GM18526 (cell line): ENCODE results near the gene HEXD.

Source experiments
- POLR2A ChIP-seq: IDR thresholded peaks from 3 replicates; pipeline ENCODE4 v1.6.1; 2011; ENCODE audit not compliant: insufficient read length; ENCODE audit errors: extremely low read depth

Gene HEXD

DNA sequence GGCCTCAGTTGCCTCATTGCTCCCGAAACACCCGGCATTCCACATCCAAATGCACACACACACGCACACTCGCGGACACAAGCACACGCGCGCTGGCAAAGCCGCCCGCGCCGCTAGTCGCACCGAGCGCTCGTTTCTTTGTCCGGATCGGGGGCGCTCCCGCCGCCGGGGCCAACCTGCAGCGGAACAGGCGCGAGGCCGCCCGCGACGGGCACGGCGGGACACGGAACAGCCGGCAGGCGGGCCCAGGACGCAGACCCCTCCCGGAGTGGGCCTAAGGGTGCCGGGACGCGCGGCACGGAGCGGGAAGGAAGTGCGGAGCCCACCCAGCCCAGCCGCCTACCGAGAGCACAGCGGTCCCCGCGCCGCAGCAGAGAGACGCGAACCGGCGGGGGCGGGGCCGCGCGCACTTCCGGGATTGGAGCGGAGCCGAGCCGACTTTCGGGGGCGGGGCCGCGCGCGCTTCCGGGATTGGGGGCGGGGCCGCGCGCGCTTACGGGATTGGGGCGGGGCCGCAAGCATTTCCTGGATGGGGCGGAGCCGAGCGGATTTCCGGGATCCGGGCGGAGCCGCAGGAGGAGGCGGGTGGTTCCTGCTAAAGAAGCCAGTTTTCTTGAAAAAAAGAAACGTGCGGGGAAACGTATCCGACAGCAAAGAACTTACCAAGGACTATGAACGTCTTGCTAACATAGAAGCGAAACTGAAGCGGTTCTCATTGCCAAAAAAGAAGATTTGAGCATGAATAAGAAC is 32.4 kb downstream of the HEXD start, which contains the start of gene CYBC1:
Gene CYBC1 (minus strand): TSS at position 396 of the 750 bp plus-strand sequence. CDS start 1,498 bp downstream, outside the sequence.
- TF ChIP-seq POLR2A = peak; percentile 94

DNA sequence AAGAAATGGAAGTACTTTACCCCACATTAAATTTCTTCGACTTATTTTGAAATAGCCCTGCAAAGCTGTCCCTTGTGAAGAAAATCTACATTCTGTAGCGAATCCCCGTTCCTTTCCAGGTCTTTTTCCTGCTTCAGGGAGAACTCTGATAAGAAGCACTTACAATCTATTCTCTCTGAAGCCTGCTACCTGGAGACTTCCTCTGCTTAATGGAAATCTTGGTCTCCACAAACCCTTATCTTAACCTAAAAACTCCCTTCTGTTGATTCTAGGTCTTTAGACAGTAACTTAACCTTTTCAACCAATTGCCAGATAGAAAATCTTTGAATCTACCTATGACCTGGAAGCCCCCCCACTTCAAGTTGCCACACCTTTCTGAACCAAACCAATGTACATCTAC is 34.0 kb downstream of the HEXD start:
- no peak for TF ChIP-seq POLR2A

DNA sequence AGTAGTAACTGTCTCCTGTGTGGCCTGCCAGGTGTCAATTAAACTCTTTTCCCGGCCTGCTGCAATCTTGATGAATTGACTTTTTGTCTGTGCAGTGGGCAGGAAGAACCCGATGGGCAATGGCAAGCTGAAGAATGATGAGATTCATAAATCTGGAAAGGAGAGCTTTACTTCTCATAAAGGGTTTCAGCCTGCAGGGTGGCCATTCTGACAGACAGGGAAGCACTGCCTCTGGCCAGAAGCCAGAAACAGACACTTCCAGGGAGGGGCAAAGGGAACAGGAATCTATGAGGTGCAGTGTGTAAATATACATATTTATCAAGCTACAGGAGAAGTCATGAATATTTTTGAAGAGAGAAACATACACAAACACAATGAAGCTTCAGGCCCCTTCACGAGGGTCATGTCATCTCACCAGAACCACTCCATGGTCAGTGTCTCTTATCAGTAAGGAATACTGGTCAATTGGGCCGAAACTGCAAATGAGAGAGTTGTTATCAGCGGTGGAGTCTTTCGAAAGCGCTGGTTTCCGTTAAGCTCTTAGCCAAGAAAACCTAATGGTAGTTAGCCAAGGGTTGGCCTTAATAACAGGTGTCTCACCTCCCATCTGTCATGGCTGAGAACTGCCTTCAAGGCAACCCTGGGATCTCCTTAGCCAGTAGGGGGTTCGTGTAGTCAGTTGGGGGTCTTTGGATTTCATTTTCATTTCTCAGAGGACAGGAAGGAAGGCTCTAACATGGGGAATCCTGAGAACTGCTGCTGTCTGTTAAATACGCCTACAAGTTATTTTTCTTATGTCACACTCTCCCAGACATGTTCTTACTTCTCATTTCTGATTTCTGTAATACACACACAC is 39.2 kb downstream of the HEXD start:
- TF ChIP-seq POLR2A = no peak

DNA sequence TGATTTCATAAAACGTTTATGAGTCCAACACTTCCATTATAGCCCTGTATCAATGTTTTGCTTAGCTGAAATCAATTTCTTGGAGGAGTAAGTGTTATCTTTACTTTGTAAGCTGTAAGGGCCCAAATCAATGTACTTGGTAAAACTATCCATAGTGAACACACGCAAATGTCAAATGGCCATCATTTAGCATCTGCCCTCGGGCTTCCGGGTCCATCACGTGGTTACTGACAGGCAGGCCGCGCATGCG is 39.7 kb downstream of the HEXD start:
- no peak for TF ChIP-seq POLR2A

DNA sequence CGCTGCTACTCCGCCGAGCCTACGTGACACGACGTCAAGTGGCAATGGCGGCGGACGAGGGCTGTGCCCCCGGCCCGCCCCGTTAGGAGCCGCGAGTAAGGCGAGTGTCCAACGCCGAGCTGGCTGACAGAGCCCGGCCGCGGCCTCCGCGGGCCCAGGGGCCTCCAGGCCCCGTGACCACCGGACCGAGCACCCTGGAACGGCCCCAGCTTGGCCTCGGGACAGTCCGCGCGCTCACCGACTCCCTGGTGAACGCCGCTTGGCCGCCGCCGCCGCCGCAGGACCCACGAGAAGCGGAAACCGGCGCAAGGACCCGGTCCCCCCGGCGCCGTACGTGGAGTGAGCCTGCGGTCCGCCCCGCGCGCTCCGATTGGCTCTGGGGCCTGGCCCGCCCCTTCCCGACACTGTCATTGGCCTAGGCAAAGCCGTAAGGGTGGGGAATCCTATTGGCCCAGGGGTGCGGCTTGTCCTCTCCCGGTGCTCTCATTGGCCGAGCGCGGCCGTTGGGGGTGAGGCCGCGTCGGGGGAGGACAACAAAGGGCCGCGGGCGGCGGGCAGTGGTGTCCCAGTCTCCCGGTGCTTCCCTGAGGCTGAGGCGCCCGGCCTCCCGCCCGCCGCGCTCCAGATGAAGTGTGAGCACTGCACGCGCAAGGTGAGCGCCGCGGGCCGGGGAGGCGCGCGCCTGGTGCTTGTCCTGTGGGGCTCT is 40.2 kb downstream of the HEXD start, which contains the start of gene NARF:
Gene NARF (plus strand): TSS at position 563 of the 706 bp plus-strand sequence. CDS start 63 bp downstream, at position 626.
- peak; percentile 77 for TF ChIP-seq POLR2A

DNA sequence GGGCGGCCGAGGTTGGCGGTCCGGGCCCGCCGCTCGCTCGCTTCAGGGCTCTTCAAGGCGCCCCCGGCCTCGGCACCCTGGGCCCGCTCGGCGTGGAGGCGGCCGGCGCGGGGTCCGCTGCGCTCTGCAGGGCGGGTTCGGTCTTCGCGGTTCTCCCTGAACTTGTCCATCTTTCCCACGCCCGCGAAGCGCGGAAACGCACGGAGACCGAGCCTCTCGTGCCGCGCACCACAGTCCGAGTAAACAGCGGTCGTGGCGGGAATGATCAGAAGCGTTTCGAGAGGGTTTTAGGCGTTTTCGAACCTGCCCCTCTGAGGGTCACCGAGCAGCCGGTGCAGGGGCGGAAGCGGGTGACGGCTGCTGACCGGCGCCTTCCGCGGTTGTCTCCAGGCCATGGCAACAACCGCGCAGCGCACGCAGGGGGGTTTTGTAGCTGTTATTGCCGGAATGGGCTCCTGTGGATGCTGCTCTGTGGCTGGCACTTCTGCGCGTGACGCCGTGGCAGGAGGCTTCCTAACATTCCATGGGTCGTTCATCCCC is 40.8 kb downstream of the HEXD start:
- TF ChIP-seq POLR2A = no peak

DNA sequence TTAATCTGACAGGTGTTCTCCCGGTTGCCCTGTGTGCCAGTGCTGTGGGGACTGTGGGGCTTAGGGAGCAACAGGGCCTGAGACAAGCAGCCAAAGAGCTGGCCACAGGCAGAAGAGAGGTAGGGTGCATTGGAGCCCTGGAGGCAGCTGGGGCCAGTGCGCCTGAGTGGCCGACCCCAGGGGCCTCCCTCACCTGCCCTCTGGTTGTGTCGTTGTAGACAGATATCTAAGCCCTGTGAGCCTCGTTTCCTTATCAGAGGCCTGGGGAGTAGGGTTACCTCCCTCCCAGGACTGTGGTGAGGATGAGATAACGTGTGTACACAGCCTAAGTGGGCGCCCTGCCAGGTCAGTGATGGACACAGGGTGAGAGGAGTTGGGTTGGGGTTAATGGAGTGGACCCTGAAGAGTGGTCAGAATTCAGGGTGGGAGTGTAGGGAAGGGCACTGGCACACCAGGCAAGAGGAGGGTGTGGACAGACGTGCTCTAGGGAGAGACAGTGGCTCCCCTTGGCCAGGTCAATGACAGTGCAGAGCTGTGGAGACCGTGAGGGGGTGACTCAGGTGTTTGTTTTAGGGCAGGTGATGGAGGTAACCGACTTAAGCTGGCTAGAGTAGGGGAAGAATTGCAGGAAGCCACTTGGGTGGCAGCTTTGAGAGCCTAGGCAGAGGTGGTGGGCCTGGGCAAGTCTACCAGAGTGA is 43.8 kb downstream of the HEXD start:
- no peak for TF ChIP-seq POLR2A

DNA sequence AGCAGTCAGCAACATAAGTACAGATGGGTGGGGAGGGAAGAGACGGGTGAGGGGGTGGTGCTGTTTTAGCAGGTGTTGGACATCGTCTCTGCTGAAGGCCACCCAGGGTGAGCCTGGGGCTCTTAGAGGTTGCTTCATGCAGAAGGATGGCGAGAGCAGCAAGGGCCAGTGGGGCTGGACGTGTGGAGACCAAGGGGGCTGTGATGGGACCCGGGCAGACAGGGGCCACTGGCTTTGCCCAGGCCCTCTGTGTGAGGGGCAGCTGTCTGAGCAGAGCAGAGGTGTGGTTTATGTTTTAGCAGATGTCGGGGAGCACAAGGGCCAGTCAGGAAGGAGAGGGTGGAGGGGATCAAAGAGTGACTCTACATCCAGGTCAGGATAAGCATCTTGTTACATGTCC is 45.2 kb downstream of the HEXD start:
- no peak for TF ChIP-seq POLR2A

DNA sequence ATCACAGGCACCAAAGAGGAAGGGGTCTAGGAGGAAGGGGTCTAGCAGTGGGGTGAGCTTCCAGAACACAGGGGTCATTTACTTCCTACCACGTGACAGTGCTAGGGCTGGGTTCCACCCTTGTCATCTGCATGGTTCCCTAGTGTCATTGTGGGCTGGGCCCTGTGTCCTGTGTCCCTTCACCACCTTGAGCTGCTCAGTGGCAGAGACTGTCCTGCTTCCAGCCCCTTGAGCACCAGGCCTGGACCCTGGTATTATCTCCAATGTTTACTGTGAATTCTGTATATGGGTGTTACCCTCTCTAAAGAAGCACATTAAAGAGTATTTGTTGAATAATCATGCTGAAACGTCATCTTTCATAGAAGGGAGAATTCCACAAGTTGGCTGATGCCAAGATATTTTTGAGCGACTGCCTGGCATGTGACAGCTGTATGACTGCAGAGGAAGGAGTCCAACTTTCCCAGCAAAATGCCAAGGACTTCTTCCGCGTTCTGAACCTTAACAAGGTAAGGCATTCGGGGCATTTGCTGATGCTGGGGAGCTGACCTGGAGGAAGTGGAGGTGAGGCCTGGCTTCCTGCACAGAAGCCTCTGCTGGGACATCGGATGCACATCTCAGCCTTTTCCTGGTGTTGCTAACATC is 45.9 kb downstream of the HEXD start:
- no peak for TF ChIP-seq POLR2A

DNA sequence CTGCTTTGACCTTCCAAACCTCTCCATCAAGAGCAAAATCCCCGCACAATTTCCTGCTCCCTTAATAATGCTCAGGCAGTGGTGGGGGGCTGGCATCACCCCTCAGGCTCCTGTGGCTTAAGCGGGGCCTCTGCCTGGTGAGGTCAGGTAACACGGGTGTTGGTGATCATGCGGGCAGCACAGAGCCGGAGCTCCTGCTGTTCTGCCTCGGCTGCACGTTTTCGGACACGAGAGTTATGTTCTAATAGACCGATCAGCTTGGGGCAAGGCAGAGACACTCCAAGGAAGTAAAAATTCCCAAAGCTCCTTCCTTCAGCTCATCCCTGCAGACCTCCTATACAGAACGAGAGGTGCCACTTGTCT is 46.4 kb downstream of the HEXD start:
- no peak for TF ChIP-seq POLR2A

DNA sequence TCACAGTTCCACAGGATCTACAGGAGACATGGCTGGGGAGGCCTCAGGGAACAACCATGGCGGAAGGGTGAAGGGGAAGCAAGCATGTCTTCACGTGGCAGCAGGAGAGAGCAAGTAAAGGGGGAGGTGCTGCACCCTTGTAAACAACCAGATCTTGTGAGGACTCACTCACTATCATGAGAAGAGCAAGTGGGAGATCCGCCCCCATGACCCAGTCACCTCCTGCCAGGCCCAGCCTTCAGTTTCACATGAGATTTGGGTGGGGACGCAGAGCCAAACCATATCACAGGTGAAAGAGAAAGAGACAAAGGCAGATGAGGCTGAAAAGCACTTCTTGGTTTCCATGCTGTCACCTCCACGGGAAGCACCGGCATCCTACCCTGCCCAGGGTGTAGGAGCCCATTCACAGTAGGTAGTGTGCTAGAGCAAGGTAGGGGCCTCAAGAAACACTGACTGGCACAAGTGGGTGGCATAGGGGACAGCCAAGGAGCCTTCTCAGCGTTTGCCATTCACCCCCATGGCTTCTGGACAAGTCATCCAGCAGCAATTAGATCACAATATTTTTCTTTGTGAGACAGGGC is 47.0 kb downstream of the HEXD start:
- TF ChIP-seq POLR2A = no peak

DNA sequence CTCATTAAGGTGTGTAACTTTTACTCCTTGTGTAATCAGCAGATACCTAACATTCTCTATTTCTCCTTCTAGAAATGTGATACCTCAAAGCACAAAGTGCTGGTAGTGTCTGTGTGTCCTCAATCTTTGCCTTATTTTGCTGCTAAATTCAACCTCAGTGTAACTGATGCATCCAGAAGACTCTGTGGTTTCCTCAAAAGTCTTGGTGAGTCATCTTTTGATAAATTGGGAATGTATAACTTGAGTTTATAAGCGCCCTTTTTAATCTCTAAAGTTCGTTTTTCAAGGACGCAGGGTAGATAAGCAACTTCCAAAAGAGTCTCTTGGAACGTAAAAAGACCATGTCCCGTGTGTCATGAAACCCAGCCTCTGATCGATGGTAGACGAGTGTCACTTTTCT is 50.5 kb downstream of the HEXD start:
- no peak for TF ChIP-seq POLR2A

DNA sequence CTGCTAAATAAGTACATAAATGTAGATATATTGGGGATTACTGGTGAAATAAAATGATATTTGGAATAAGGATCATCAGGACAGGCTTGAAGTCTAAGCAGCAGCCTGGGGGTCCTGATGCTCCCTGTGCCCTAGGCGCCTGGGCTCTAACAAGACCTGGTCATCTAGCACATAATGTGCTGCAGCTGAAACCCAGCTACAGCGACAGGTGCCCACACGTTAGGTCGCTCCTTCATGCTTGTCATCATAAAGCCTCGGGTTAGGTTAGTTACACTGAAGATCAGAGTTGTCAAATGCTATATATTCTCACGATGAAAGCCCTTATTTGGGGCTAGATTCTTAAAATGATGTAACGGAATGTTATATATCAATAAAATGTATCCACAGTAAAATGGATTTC is 51.9 kb downstream of the HEXD start:
- no peak for TF ChIP-seq POLR2A

DNA sequence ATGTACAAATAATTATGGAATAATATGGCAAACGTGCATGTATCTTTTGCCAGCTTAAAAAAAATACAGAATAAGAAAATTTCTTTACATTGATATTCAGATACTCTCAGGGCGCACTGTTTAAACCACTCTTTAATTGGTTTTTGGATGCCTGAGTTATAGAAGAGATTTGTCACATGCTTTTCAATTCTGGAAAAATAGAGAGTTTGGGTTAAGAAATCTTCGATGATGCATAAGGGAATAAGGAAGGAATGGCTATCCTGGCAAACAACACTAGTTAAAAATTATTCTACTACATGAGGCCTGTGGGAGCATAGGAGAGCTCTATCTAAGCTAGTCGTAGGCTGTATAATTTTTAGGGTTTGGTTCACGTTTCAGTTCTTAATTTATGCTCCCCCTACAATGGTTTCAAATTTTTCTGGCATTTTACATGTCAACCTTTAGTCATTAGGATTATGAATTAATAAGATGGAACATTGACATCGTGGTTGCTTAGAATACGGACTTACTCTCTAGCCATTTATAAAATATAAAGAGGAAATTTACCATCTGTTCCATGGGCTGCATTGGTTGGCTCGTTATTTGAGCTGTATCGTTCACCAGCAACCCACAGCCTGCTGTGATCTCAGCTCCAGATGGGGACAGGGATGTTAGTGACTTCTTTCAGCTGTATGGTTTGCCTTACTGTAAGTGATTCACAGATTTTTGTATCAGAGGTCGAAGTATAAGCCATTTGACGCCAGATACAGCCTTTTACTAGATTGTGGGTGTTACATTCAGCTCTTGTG is 56.3 kb downstream of the HEXD start:
- TF ChIP-seq POLR2A = no peak

DNA sequence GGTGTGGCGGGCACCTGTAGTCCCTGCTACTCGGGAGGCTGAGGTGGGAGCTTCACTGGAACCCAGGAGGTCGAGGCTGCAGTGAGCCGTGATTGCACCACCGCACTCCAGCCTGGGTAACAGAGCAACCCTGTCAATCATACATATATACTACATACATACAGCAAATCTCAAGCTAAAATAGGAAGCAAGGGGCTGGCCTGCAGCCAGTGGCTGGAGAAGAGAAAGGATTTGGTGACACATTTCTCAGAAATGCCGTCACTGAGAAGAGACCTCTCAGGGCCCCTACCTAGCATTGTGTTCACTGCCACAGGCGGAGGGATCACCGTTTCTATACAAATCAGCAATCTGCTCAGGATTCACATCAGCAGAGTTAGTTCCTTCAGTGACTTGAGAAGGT is 57.3 kb downstream of the HEXD start:
- TF ChIP-seq POLR2A = no peak
